ENCODE measurements around the gene DAPK2. TPM values are rescaled to one million over a fixed set of nuclear protein-coding genes. Genes with fewer than 3 reads are reported as not detected.

DAPK2 gene
- total RNA-seq, 2 experiments from 2014 or later: 3.2 to 3.7 TPM

GRCh38 chr15:63948971-63949370 is 97.3 kb downstream of the DAPK2 start:
- POLR2A ChIA-PET: no interaction called here
- Mint-ChIP-seq H3K4me1 (peaks cover 15% of the 10 kb centered on the region), H3K9me3 (no peaks in the 10 kb centered on the region), H3K36me3 (ENCODE audit: low read depth) (no peaks in the 10 kb centered on the region), H3K27me3 (peaks cover 4% of the 10 kb centered on the region), H3K27ac (no peak overlapping the region), H3K4me3 (no peak overlapping the region)
- CTCF ChIA-PET: interaction anchor here (0.6 to 1.7 kb wide), 2 partner anchors 97 to 342 kb away, joined by 3 to 6 read pairs; partner anchors contain the start of gene DAPK2
- DNase-seq: no peak

GRCh38 chr15:63948436-63948835 is 97.8 kb downstream of the DAPK2 start:
- POLR2A ChIA-PET: interaction anchor here (1.4 kb wide), 1 partner anchor 22 kb away, joined by 3 read pairs; no protein-coding TSS in a partner anchor
- Mint-ChIP-seq H3K27ac (no peak overlapping the region), H3K4me1 (peaks cover 15% of the 10 kb centered on the region), H3K9me3 (no peaks in the 10 kb centered on the region), H3K36me3 (ENCODE audit: low read depth) (no peaks in the 10 kb centered on the region), H3K4me3 (no peak overlapping the region), H3K27me3 (peaks cover 2% of the 10 kb centered on the region)
- no peak for DNase-seq
- CTCF ChIA-PET: no interaction called here

GRCh38 chr15:63947228-63947627 is 99.1 kb downstream of the DAPK2 start:
- CTCF ChIA-PET: interaction anchor here (0.7 to 3.3 kb wide), 4 partner anchors 22 to 245 kb away, joined by 3 to 32 read pairs (median 12); no protein-coding TSS in a partner anchor
- no peak for DNase-seq
- H3K36me3 Mint-ChIP-seq (ENCODE audit: low read depth): no peaks in the 10 kb centered on the region
- H3K4me3 Mint-ChIP-seq: no peak overlapping the region
- H3K27me3 Mint-ChIP-seq: peaks cover 1% of the 10 kb centered on the region
- POLR2A ChIA-PET: interaction anchor here (0.7 to 1.4 kb wide), 2 partner anchors 9 to 23 kb away, joined by 3 read pairs; no protein-coding TSS in a partner anchor
- H3K9me3 Mint-ChIP-seq: no peaks in the 10 kb centered on the region
- peaks cover 15% of the 10 kb centered on the region for H3K4me1 Mint-ChIP-seq
- no peak overlapping the region for H3K27ac Mint-ChIP-seq

- H3K27ac Mint-ChIP-seq: no peak overlapping the region
- POLR2A ChIA-PET: interaction anchor here (0.7 to 2.1 kb wide), 5 partner anchors 9 to 98 kb away, joined by 3 to 6 read pairs (median 4); no protein-coding TSS in a partner anchor
- H3K36me3 Mint-ChIP-seq (ENCODE audit: low read depth): no peaks in the 10 kb centered on the region
These were observed 99.7 kb downstream of the DAPK2 start for GRCh38 chr15:63946524-63947065.

GRCh38 chr15:63945838-63946298 is 100.4 kb downstream of the DAPK2 start:
- Mint-ChIP-seq H3K36me3 (ENCODE audit: low read depth) (no peaks in the 10 kb centered on the region), H3K27me3 (no peaks in the 10 kb centered on the region), H3K4me3 (no peak overlapping the region), H3K4me1 (peaks cover 18% of the 10 kb centered on the region), H3K27ac (no peak overlapping the region), H3K9me3 (no peaks in the 10 kb centered on the region)
- ChIA-PET CTCF (interaction anchor here (0.6 to 3.3 kb wide), 27 partner anchors 9 to 610 kb away, joined by 3 to 34 read pairs (median 5); partner anchors contain the start of genes CIAO2A and DAPK2), POLR2A (interaction anchor here (0.9 to 2.1 kb wide), 5 partner anchors 9 to 113 kb away, joined by 3 to 6 read pairs (median 4); no protein-coding TSS in a partner anchor)
- no peak for DNase-seq

More at GRCh38 chr15:63946524-63947065, 99.7 kb downstream of the DAPK2 start:
- peaks cover 14% of the 10 kb centered on the region for H3K4me1 Mint-ChIP-seq
- no peaks in the 10 kb centered on the region for H3K9me3 Mint-ChIP-seq
- H3K27me3 Mint-ChIP-seq: no peaks in the 10 kb centered on the region
- no peak overlapping the region for H3K4me3 Mint-ChIP-seq
- peak; percentile 14 for DNase-seq
- CTCF ChIA-PET: interaction anchor here (0.6 to 3.3 kb wide), 9 partner anchors 8 to 244 kb away, joined by 3 to 34 read pairs (median 11); partner anchors contain the start of gene DAPK2

GRCh38 chr15:63945007-63945788 is 101.1 kb downstream of the DAPK2 start:
- no peaks in the 10 kb centered on the region for H3K9me3 Mint-ChIP-seq
- H3K4me1 Mint-ChIP-seq: peaks cover 18% of the 10 kb centered on the region
- peak; percentile 76 for DNase-seq
- H3K27me3 Mint-ChIP-seq: no peaks in the 10 kb centered on the region
- no peak overlapping the region for H3K4me3 Mint-ChIP-seq
- CTCF ChIA-PET: interaction anchor here (0.6 to 3.3 kb wide), 26 partner anchors 10 to 611 kb away, joined by 3 to 34 read pairs (median 6); partner anchors contain the start of genes CIAO2A and DAPK2
- no peak overlapping the region for H3K27ac Mint-ChIP-seq
- POLR2A ChIA-PET: interaction anchor here (0.6 to 2.1 kb wide), 6 partner anchors 10 to 150 kb away, joined by 3 to 6 read pairs (median 4); partner anchors contain the start of gene SNX1
- no peaks in the 10 kb centered on the region for H3K36me3 Mint-ChIP-seq (ENCODE audit: low read depth)

GRCh38 chr15:63944681-63944955 is 101.7 kb downstream of the DAPK2 start:
- Mint-ChIP-seq H3K36me3 (ENCODE audit: low read depth) (peaks cover 2% of the 10 kb centered on the region), H3K4me3 (no peak overlapping the region), H3K27ac (no peak overlapping the region), H3K4me1 (peaks cover 23% of the 10 kb centered on the region), H3K27me3 (no peaks in the 10 kb centered on the region), H3K9me3 (no peaks in the 10 kb centered on the region)
- ChIA-PET CTCF (interaction anchor here (1.4 to 3.3 kb wide), 11 partner anchors 11 to 192 kb away, joined by 7 to 34 read pairs (median 16); partner anchors contain the start of gene DAPK2), POLR2A (interaction anchor here (1.0 to 2.1 kb wide), 2 partner anchors 51 to 65 kb away, joined by 3 to 6 read pairs; no protein-coding TSS in a partner anchor)
- DNase-seq: no peak

- no peak for DNase-seq
- no peaks in the 10 kb centered on the region for H3K27me3 Mint-ChIP-seq
- no peaks in the 10 kb centered on the region for H3K9me3 Mint-ChIP-seq
- peaks cover 29% of the 10 kb centered on the region for H3K4me1 Mint-ChIP-seq
- ChIA-PET CTCF (interaction anchor here (2.3 to 2.9 kb wide), 5 partner anchors 26 to 123 kb away, joined by 16 to 34 read pairs (median 19); partner anchors contain the start of gene DAPK2), POLR2A (interaction anchor here (0.8 to 1.0 kb wide), 2 partner anchors 52 to 102 kb away, joined by 3 read pairs; partner anchors contain the start of gene DAPK2)
- H3K36me3 Mint-ChIP-seq (ENCODE audit: low read depth): peaks cover 8% of the 10 kb centered on the region
- no peak overlapping the region for H3K4me3 Mint-ChIP-seq
- H3K27ac Mint-ChIP-seq: no peak overlapping the region
These were observed 102.2 kb downstream of the DAPK2 start for GRCh38 chr15:63943829-63944680.

- no peaks in the 10 kb centered on the region for H3K9me3 Mint-ChIP-seq
- no peak overlapping the region for H3K4me3 Mint-ChIP-seq
- ChIA-PET CTCF (interaction anchor here (0.6 kb wide), 1 partner anchor 109 kb away, joined by 3 read pairs; no protein-coding TSS in a partner anchor), POLR2A (no interaction called here)
- no peaks in the 10 kb centered on the region for H3K27me3 Mint-ChIP-seq
- peak; percentile 5 for DNase-seq
- peaks cover 39% of the 10 kb centered on the region for H3K4me1 Mint-ChIP-seq
- no peak overlapping the region for H3K27ac Mint-ChIP-seq
- peaks cover 16% of the 10 kb centered on the region for H3K36me3 Mint-ChIP-seq (ENCODE audit: low read depth)
These were observed 103.6 kb downstream of the DAPK2 start for GRCh38 chr15:63942486-63943365.

GRCh38 chr15:63941698-63942465 is 104.4 kb downstream of the DAPK2 start:
- no peaks in the 10 kb centered on the region for H3K27me3 Mint-ChIP-seq
- no peaks in the 10 kb centered on the region for H3K9me3 Mint-ChIP-seq
- H3K4me3 Mint-ChIP-seq: no peak overlapping the region
- ChIA-PET POLR2A (interaction anchor here (0.8 to 1.8 kb wide), 4 partner anchors 62 to 152 kb away, joined by 3 to 7 read pairs (median 4); partner anchors contain the start of genes CIAO2A and DAPK2), CTCF (interaction anchor here (0.6 to 1.0 kb wide), 2 partner anchors 105 to 109 kb away, joined by 3 to 6 read pairs; partner anchors contain the start of gene DAPK2)
- peaks cover 16% of the 10 kb centered on the region for H3K36me3 Mint-ChIP-seq (ENCODE audit: low read depth)
- peaks cover 41% of the 10 kb centered on the region for H3K4me1 Mint-ChIP-seq
- H3K27ac Mint-ChIP-seq: peak overlapping the region; percentile 7
- DNase-seq: peak; percentile 14

Measured in activated CD4-positive, alpha-beta memory T cell treated with anti-CD3 and anti-CD28 coated beads, Interleukin-2, amount 10 ng/mL, durations not matched to agents 7 days and 5 days (primary cell).